Measurements from ENCODE around the gene CEND1. TPM values are rescaled to one million over a fixed set of nuclear protein-coding genes. Genes with fewer than 3 reads are reported as not detected.

Gene CEND1
- polyA plus RNA-seq, 1 donor (not counting 4 experiments of a cell fraction or from before 2014, with no cell fraction given), result not detected

DNA sequence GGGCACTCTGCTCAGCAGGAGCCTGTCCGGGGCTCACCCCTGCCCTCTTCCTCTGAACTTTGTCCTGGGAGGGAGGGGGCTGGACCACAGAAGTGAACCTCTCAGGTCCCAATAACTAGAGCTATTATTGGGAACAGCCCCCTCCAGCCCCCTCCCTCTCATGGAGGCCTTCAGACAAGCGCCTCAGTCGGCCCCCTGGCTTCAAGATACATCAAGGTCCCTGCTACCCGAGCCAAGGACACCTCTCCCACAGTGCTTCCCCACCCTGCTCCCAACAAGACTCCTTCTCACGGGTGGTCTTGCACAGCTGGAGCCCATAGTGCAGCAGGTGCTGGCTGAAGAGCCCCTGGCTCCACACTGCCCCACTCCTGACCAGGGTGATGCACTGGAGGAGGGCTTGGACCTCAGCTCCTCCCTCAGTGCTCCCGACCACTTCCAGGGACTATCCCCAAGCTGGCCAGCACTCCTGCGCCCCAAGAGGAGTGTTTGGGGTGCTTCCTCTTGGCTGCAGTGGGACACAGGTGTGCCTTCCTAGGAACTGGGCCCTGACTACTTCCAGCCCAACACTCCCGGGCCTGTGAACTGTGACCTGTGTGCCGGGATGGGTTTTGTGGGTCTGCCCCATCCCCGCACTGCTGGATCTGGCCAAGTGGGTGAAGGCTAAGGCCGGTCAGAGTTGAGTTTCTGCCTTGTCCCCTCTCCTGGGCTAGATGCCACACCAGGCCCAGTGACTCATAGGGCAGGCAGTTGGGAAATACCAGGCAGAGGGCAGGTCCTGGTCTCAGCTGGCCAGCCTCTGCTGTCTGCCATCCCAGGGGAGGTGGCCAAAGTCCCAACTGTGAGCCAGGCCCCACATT, 31.0 kb upstream of the CEND1 start:
- Histone ChIP-seq H3K27ac (ENCODE audit: control insufficient read depth, insufficient read depth, low read length) (no peak overlapping the region), H2AFZ (ENCODE audit: control insufficient read depth, low read length) (no peak overlapping the region), H3K79me2 (ENCODE audit: control insufficient read depth, insufficient read depth, low read length) (peaks cover 6% of the 10 kb centered on the region), H3K4me3 (ENCODE audit: control insufficient read depth in 2 of 3, extremely low read depth in 1 of 3, insufficient read depth in 2 of 3, low read depth in 1 of 3, low read length in 3 of 3) (peak overlapping the region; percentile 71 to 78 (median 75)), H3K36me3 (ENCODE audit: control insufficient read depth in 2 of 2, extremely low read depth in 1 of 2, insufficient read depth in 2 of 2, low read length in 2 of 2) (peaks cover 0 to 8% of the 10 kb centered on the region in 2 experiments), H4K20me1 (ENCODE audit: control insufficient read depth, extremely low read depth, insufficient read depth, low read length) (no peaks in the 10 kb centered on the region), H3K27me3 (ENCODE audit: control insufficient read depth, extremely low read depth, insufficient read depth, low read length) (no peaks in the 10 kb centered on the region), H3K9me3 (ENCODE audit: control insufficient read depth, low read depth, low read length) (no peaks in the 10 kb centered on the region), H3K4me2 (ENCODE audit: control insufficient read depth, extremely low read depth, insufficient read depth, low read depth, low read length) (peak overlapping the region; percentile 68), H3K9ac (ENCODE audit: control insufficient read depth, extremely low read depth, insufficient read depth, low read length) (peak overlapping the region; percentile 81), H3K9me1 (ENCODE audit: control insufficient read depth, extremely low read depth, insufficient read depth, low read length) (peaks cover 7% of the 10 kb centered on the region), H3K4me1 (ENCODE audit: control insufficient read depth, extremely low read depth, insufficient read depth, low read length) (peaks cover 25% of the 10 kb centered on the region)
- DNase-seq (ENCODE audit: low read depth, low spot score) (no peak), FAIRE-seq (no peak)
- dilution Hi-C loops (cut with MboI; ENCODE audit: extremely low pct_ligation_motif_present, low sequenced_read_pairs), result no loop called here
- TF ChIP-seq EZH2 (IDR thresholded peaks at IDR 0.05; ENCODE audit: low read length), result no peak
- TF ChIP-seq, protein P1, sequence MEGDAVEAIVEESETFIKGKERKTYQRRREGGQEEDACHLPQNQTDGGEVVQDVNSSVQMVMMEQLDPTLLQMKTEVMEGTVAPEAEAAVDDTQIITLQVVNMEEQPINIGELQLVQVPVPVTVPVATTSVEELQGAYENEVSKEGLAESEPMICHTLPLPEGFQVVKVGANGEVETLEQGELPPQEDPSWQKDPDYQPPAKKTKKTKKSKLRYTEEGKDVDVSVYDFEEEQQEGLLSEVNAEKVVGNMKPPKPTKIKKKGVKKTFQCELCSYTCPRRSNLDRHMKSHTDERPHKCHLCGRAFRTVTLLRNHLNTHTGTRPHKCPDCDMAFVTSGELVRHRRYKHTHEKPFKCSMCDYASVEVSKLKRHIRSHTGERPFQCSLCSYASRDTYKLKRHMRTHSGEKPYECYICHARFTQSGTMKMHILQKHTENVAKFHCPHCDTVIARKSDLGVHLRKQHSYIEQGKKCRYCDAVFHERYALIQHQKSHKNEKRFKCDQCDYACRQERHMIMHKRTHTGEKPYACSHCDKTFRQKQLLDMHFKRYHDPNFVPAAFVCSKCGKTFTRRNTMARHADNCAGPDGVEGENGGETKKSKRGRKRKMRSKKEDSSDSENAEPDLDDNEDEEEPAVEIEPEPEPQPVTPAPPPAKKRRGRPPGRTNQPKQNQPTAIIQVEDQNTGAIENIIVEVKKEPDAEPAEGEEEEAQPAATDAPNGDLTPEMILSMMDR (optimal IDR thresholded peaks at IDR 0.05 in 1 of 3, IDR thresholded peaks at IDR 0.05 in 1 of 3, conservative IDR thresholded peaks at IDR 0.05 in 1 of 3; ENCODE audit: extremely low read depth in 1 of 3, insufficient read depth in 2 of 3, low read length in 3 of 3), result peak in 1 of 3 experiments; percentile 6

DNA sequence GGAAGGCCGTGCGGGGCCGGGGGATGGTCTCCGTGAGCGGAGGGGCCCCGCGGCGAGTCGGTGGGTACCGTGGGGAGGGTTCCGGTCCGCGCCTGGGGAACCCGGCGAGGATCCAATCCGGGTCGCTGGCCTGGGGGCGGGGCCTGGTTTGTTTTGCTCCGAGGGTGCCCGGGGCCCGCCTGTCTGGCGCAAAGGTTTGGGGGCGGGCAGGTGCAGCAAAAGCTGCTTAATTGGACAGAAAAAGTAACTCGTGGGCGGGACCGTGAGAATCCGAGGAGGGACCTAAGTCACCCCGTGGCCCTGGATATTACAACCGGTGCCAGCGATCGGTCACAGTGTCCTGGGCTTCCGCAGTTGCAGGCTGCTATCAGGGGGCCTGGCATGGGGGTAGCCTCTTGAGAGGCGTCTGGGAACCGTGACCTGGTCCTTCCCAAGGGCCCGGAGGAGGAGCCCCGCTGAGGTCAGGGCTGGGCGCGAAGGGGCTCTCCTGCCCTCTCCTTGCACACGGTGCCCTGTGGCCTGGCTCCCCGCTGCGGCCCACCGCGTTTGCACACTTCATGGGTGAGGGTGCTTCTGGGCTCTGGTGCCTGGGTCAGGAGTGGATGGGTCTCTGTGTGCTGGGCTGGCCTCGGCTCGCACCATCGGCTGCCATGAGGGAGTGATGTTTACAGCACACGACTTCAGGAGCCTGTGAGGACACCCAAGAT, 30.2 kb upstream of the CEND1 start:
- no peak for TF ChIP-seq EZH2 (IDR thresholded peaks at IDR 0.05; ENCODE audit: low read length)
- TF ChIP-seq, protein P1 (optimal IDR thresholded peaks at IDR 0.05 in 1 of 3, IDR thresholded peaks at IDR 0.05 in 1 of 3, conservative IDR thresholded peaks at IDR 0.05 in 1 of 3; ENCODE audit: extremely low read depth in 1 of 3, insufficient read depth in 2 of 3, low read length in 3 of 3), result no peak
- peak overlapping the region; percentile 71 to 78 (median 75) for H3K4me3 ChIP-seq (ENCODE audit: control insufficient read depth in 2 of 3, extremely low read depth in 1 of 3, insufficient read depth in 2 of 3, low read depth in 1 of 3, low read length in 3 of 3)
- peaks cover 7% of the 10 kb centered on the region for H3K9me1 ChIP-seq (ENCODE audit: control insufficient read depth, extremely low read depth, insufficient read depth, low read length)
- FAIRE-seq (no peak), DNase-seq (ENCODE audit: low read depth, low spot score) (no peak)
- peaks cover 0 to 6% of the 10 kb centered on the region in 2 experiments for H3K36me3 ChIP-seq (ENCODE audit: control insufficient read depth in 2 of 2, extremely low read depth in 1 of 2, insufficient read depth in 2 of 2, low read length in 2 of 2)
- H3K27me3 ChIP-seq (ENCODE audit: control insufficient read depth, extremely low read depth, insufficient read depth, low read length), result no peaks in the 10 kb centered on the region
- H3K4me1 ChIP-seq (ENCODE audit: control insufficient read depth, extremely low read depth, insufficient read depth, low read length), result peaks cover 25% of the 10 kb centered on the region
- peak overlapping the region; percentile 81 for H3K9ac ChIP-seq (ENCODE audit: control insufficient read depth, extremely low read depth, insufficient read depth, low read length)
- H3K4me2 ChIP-seq (ENCODE audit: control insufficient read depth, extremely low read depth, insufficient read depth, low read depth, low read length), result peak overlapping the region; percentile 68
- H3K9me3 ChIP-seq (ENCODE audit: control insufficient read depth, low read depth, low read length), result no peaks in the 10 kb centered on the region
- H4K20me1 ChIP-seq (ENCODE audit: control insufficient read depth, extremely low read depth, insufficient read depth, low read length), result no peaks in the 10 kb centered on the region
- H3K27ac ChIP-seq (ENCODE audit: control insufficient read depth, insufficient read depth, low read length), result peak overlapping the region; percentile 76
- H3K79me2 ChIP-seq (ENCODE audit: control insufficient read depth, insufficient read depth, low read length), result peaks cover 6% of the 10 kb centered on the region
- dilution Hi-C loops (cut with MboI; ENCODE audit: extremely low pct_ligation_motif_present, low sequenced_read_pairs), result no loop called here
- H2AFZ ChIP-seq (ENCODE audit: control insufficient read depth, low read length), result no peak overlapping the region

Data from keratinocyte (primary cell).